WTC11 (cell line): ENCODE measurements around the gene FES. TPM values are rescaled to one million over a fixed set of nuclear protein-coding genes. Genes with fewer than 3 reads are reported as not detected.

ENCODE experiments used
- ATAC-seq: fragments of 200-7000 bp; cut with Tn5 transposase; 2 replicates; pipeline ENCODE4 v1.10.0; 2021; ENCODE audit warnings: mild to moderate bottlenecking, moderate library complexity
- CTCF ChIA-PET: fragments of 300-600 bp; sonication (Branson Sonifier 250); formaldehyde crosslinking; loops from one replicate; lab custom pipeline; 2021; ENCODE audit warnings: antibody characterized with exemption; lab: Charles Lee
- POLR2A ChIA-PET: fragments of 350-600 bp; sonication (Branson Sonifier 250); formaldehyde crosslinking; loops from one replicate; lab custom pipeline; 2021; ENCODE audit warnings: antibody characterized with exemption; lab: Charles Lee
- DNase-seq: peaks from one replicate; pipeline ENCODE4 v3.0.0; 2021; ENCODE audit warnings: low spot score
- H3K27ac Mint-ChIP-seq: 2 replicates; pipeline ENCODE4 v1.8.0; 2021; ENCODE audit warnings: mixed read lengths
- H3K27me3 Mint-ChIP-seq: 2 replicates; pipeline ENCODE4 v1.8.0; 2021; ENCODE audit warnings: low read depth, mild to moderate bottlenecking, moderate library complexity, mixed read lengths
- H3K36me3 Mint-ChIP-seq: 2 replicates; pipeline ENCODE4 v1.8.0; 2021; ENCODE audit warnings: mixed read lengths
- H3K4me1 Mint-ChIP-seq: 2 replicates; pipeline ENCODE4 v1.8.0; 2022; ENCODE audit warnings: mixed read lengths
- H3K4me3 Mint-ChIP-seq: 2 replicates; pipeline ENCODE4 v1.8.0; 2021; ENCODE audit warnings: mild to moderate bottlenecking, moderate library complexity, mixed read lengths
- H3K9me3 Mint-ChIP-seq: 2 replicates; pipeline ENCODE4 v1.8.0; 2021; ENCODE audit warnings: mixed read lengths
- ATF1 ChIP-seq: sonication (generic); formaldehyde crosslinking; IDR thresholded peaks from 2 replicates; pipeline ENCODE4 v1.8.1; 2023; ENCODE audit warnings: mild to moderate bottlenecking, moderate library complexity, missing genetic modification reagents
- ELF4 ChIP-seq: sonication (generic); formaldehyde crosslinking; IDR thresholded peaks from 2 replicates; pipeline ENCODE4 v1.8.1; 2022; ENCODE audit warnings: low read depth, mild to moderate bottlenecking, moderate library complexity, missing genetic modification reagents
- EMX1 ChIP-seq: fragments of 250-450 bp; sonication (Bioruptor Pico); IDR thresholded peaks from 2 replicates; pipeline ENCODE4 v1.8.0; 2021; ENCODE audit warnings: mild to moderate bottlenecking
- FOXJ3 ChIP-seq: sonication (generic); formaldehyde crosslinking; IDR thresholded peaks from 2 replicates; pipeline ENCODE4 v1.9.0; 2021; ENCODE audit warnings: missing genetic modification reagents, mild to moderate bottlenecking, borderline replicate concordance
- FOXK1 ChIP-seq: sonication (generic); formaldehyde crosslinking; IDR thresholded peaks from 2 replicates; pipeline ENCODE4 v1.8.0; 2022; ENCODE audit warnings: mild to moderate bottlenecking, moderate library complexity, missing genetic modification reagents
- GABPB1 ChIP-seq: sonication (generic); formaldehyde crosslinking; IDR thresholded peaks from 2 replicates; pipeline ENCODE4 v1.8.1; 2023; ENCODE audit warnings: mild to moderate bottlenecking, missing genetic modification reagents
- GRHL2 ChIP-seq: fragments of 250-450 bp; sonication (Bioruptor Pico); IDR thresholded peaks from 2 replicates; pipeline ENCODE4 v1.8.0; 2022; ENCODE audit warnings: mild to moderate bottlenecking, moderate library complexity; ENCODE audit not compliant: insufficient replicate concordance, severe bottlenecking
- GTF2I ChIP-seq: fragments of 250-450 bp; sonication (Bioruptor Pico); conservative IDR thresholded peaks from 2 replicates; pipeline ENCODE4 v1.4.0; 2021; ENCODE audit warnings: mild to moderate bottlenecking
- MYBL2 ChIP-seq: sonication (generic); formaldehyde crosslinking; IDR thresholded peaks from 2 replicates; pipeline ENCODE4 v1.8.1; 2023; ENCODE audit warnings: mild to moderate bottlenecking, moderate library complexity, missing genetic modification reagents
- ZNF219 ChIP-seq: sonication (generic); formaldehyde crosslinking; IDR thresholded peaks from 2 replicates; pipeline ENCODE4 v1.8.0; 2023; ENCODE audit warnings: missing genetic modification reagents, mild to moderate bottlenecking, borderline replicate concordance
- ZNF317 ChIP-seq: sonication (generic); formaldehyde crosslinking; IDR thresholded peaks from 2 replicates; pipeline ENCODE4 v1.8.1; 2023; ENCODE audit warnings: low read depth, mild to moderate bottlenecking, moderate library complexity, missing genetic modification reagents, borderline replicate concordance
- ZNF423 ChIP-seq: fragments of 250-450 bp; sonication (Bioruptor Pico); IDR thresholded peaks from 2 replicates; pipeline ENCODE4 v2.1.2; 2022; ENCODE audit warnings: mild to moderate bottlenecking, moderate library complexity
- total RNA-seq: library from RNA; stranded (reverse); gene quantifications from 3 replicates; pipeline ENCODE4 v1.2.3, GENCODE V29; 2021
- TF ChIP-seq, protein P1 (sequence below): sonication (generic); formaldehyde crosslinking; IDR thresholded peaks from 2 replicates; pipeline ENCODE4 v1.8.0; 2023; ENCODE audit warnings: missing genetic modification reagents, mild to moderate bottlenecking, borderline replicate concordance
- TF ChIP-seq, protein P2 (sequence below): fragments of 250-450 bp; sonication (Bioruptor Pico); IDR thresholded peaks from 2 replicates; pipeline ENCODE4 v1.9.0; 2021; ENCODE audit warnings: mild to moderate bottlenecking
- TF ChIP-seq, protein P3 (sequence below): sonication (generic); formaldehyde crosslinking; IDR thresholded peaks from 2 replicates; pipeline ENCODE4 v1.8.0; 2022; ENCODE audit warnings: mild to moderate bottlenecking, missing genetic modification reagents
- TF ChIP-seq, protein P4 (sequence below): sonication (generic); formaldehyde crosslinking; IDR thresholded peaks from 2 replicates; pipeline ENCODE4 v1.8.1; 2022; ENCODE audit warnings: mild to moderate bottlenecking, missing genetic modification reagents, moderate library complexity, borderline replicate concordance
- TF ChIP-seq, protein P5 (sequence below): fragments of 250-450 bp; sonication (Bioruptor Pico); IDR thresholded peaks from 2 replicates; pipeline ENCODE4 v1.8.0; 2021; ENCODE audit warnings: mild to moderate bottlenecking
- TF ChIP-seq, protein P6 (sequence below): sonication (generic); formaldehyde crosslinking; conservative IDR thresholded peaks from 2 replicates; pipeline ENCODE4 v1.8.1; 2022; ENCODE audit warnings: mild to moderate bottlenecking, missing genetic modification reagents
- TF ChIP-seq, protein P7 (sequence below): sonication (generic); formaldehyde crosslinking; IDR thresholded peaks from 2 replicates; pipeline ENCODE4 v1.8.0; 2022; ENCODE audit warnings: mild to moderate bottlenecking, missing genetic modification reagents
- TF ChIP-seq, protein P8 (sequence below): sonication (generic); formaldehyde crosslinking; IDR thresholded peaks from 2 replicates; pipeline ENCODE4 v1.8.0; 2023; ENCODE audit warnings: missing genetic modification reagents
- TF ChIP-seq, protein P9 (sequence below): sonication (generic); formaldehyde crosslinking; IDR thresholded peaks from 2 replicates; pipeline ENCODE4 v1.8.1; 2023; ENCODE audit warnings: mild to moderate bottlenecking, missing genetic modification reagents

The FES gene
- total RNA-seq, 1 experiment from 2014 or later = 10.0 TPM

DNA sequence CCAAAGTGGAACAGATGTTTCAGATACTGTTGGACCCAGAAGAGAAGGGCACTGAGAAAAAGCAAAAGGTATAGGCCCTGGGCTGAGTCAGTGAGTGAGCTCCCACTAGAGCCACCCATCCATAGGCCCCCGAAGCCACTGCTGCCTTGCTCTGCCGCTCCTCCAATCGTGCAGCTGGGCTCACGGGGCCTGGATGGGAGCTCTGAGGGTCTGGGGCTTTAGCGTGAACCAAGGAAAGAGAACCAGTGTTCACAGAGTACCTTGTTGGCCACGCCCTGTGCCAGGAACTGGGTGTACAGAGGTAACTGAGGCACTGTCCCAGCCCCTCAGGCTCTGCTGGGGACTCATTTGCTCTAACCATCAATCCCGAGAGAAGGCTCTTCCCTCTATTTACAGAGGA, 55.5 kb downstream of the FES start:
- Mint-ChIP-seq H3K36me3 (peaks cover 58% of the 10 kb centered on the region), H3K27ac (no peak overlapping the region), H3K27me3 (no peaks in the 10 kb centered on the region), H3K4me1 (peaks cover 10% of the 10 kb centered on the region), H3K9me3 (no peaks in the 10 kb centered on the region), H3K4me3 (no peak overlapping the region)
- TF ChIP-seq, protein P1, sequence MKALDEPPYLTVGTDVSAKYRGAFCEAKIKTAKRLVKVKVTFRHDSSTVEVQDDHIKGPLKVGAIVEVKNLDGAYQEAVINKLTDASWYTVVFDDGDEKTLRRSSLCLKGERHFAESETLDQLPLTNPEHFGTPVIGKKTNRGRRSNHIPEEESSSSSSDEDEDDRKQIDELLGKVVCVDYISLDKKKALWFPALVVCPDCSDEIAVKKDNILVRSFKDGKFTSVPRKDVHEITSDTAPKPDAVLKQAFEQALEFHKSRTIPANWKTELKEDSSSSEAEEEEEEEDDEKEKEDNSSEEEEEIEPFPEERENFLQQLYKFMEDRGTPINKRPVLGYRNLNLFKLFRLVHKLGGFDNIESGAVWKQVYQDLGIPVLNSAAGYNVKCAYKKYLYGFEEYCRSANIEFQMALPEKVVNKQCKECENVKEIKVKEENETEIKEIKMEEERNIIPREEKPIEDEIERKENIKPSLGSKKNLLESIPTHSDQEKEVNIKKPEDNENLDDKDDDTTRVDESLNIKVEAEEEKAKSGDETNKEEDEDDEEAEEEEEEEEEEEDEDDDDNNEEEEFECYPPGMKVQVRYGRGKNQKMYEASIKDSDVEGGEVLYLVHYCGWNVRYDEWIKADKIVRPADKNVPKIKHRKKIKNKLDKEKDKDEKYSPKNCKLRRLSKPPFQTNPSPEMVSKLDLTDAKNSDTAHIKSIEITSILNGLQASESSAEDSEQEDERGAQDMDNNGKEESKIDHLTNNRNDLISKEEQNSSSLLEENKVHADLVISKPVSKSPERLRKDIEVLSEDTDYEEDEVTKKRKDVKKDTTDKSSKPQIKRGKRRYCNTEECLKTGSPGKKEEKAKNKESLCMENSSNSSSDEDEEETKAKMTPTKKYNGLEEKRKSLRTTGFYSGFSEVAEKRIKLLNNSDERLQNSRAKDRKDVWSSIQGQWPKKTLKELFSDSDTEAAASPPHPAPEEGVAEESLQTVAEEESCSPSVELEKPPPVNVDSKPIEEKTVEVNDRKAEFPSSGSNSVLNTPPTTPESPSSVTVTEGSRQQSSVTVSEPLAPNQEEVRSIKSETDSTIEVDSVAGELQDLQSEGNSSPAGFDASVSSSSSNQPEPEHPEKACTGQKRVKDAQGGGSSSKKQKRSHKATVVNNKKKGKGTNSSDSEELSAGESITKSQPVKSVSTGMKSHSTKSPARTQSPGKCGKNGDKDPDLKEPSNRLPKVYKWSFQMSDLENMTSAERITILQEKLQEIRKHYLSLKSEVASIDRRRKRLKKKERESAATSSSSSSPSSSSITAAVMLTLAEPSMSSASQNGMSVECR (CRISPR knock-in tag) = no peak
- TF ChIP-seq GTF2I (no peak), MYBL2 (CRISPR knock-in tag) (no peak)
- TF ChIP-seq, protein P2, sequence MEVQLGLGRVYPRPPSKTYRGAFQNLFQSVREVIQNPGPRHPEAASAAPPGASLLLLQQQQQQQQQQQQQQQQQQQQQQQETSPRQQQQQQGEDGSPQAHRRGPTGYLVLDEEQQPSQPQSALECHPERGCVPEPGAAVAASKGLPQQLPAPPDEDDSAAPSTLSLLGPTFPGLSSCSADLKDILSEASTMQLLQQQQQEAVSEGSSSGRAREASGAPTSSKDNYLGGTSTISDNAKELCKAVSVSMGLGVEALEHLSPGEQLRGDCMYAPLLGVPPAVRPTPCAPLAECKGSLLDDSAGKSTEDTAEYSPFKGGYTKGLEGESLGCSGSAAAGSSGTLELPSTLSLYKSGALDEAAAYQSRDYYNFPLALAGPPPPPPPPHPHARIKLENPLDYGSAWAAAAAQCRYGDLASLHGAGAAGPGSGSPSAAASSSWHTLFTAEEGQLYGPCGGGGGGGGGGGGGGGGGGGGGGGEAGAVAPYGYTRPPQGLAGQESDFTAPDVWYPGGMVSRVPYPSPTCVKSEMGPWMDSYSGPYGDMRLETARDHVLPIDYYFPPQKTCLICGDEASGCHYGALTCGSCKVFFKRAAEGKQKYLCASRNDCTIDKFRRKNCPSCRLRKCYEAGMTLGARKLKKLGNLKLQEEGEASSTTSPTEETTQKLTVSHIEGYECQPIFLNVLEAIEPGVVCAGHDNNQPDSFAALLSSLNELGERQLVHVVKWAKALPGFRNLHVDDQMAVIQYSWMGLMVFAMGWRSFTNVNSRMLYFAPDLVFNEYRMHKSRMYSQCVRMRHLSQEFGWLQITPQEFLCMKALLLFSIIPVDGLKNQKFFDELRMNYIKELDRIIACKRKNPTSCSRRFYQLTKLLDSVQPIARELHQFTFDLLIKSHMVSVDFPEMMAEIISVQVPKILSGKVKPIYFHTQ = no peak
- TF ChIP-seq, protein P3, sequence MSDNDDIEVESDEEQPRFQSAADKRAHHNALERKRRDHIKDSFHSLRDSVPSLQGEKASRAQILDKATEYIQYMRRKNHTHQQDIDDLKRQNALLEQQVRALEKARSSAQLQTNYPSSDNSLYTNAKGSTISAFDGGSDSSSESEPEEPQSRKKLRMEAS = no peak
- TF ChIP-seq, protein P4, sequence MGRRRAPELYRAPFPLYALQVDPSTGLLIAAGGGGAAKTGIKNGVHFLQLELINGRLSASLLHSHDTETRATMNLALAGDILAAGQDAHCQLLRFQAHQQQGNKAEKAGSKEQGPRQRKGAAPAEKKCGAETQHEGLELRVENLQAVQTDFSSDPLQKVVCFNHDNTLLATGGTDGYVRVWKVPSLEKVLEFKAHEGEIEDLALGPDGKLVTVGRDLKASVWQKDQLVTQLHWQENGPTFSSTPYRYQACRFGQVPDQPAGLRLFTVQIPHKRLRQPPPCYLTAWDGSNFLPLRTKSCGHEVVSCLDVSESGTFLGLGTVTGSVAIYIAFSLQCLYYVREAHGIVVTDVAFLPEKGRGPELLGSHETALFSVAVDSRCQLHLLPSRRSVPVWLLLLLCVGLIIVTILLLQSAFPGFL (CRISPR knock-in tag) = no peak
- TF ChIP-seq, protein P5, sequence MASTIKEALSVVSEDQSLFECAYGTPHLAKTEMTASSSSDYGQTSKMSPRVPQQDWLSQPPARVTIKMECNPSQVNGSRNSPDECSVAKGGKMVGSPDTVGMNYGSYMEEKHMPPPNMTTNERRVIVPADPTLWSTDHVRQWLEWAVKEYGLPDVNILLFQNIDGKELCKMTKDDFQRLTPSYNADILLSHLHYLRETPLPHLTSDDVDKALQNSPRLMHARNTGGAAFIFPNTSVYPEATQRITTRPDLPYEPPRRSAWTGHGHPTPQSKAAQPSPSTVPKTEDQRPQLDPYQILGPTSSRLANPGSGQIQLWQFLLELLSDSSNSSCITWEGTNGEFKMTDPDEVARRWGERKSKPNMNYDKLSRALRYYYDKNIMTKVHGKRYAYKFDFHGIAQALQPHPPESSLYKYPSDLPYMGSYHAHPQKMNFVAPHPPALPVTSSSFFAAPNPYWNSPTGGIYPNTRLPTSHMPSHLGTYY (CRISPR knock-in tag) = no peak
- POLR2A ChIA-PET = no interaction called here
- DNase-seq = no peak
- ATAC-seq = no peak
- CTCF ChIA-PET = interaction anchor here (1.2 to 1.6 kb wide), 2 partner anchors 17 to 93 kb away, joined by 5 read pairs; no protein-coding TSS in a partner anchor

DNA sequence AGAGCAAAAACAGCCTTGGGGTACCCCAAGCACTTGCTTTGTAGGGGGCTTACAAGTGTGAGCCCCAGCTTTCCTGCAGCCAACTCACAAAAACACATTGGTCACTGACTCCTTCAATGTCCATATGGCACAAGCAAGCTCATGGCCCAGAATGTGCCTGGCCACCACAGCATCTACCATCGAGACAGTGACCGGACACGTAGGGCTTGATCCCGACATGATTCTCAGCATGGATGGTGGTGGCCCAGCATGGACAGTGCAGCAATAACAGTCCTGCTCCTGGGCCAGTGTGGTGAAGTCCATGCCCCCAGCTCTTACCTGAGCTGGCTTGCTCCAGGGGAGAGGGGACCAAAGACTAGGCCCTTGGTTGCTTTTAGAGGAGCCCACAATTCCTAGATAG, 56.7 kb downstream of the FES start:
- POLR2A ChIA-PET = no interaction called here
- ATAC-seq (no peak), DNase-seq (no peak)
- Mint-ChIP-seq H3K27me3 (no peaks in the 10 kb centered on the region), H3K36me3 (peaks cover 64% of the 10 kb centered on the region), H3K27ac (no peak overlapping the region), H3K9me3 (no peaks in the 10 kb centered on the region), H3K4me3 (no peak overlapping the region), H3K4me1 (peaks cover 6% of the 10 kb centered on the region)
- CTCF ChIA-PET = interaction anchor here (1.5 to 3.6 kb wide), 2 partner anchors 9 to 16 kb away, joined by 9 to 15 read pairs; partner anchors contain the start of gene HDDC3
- TF ChIP-seq, protein P6, sequence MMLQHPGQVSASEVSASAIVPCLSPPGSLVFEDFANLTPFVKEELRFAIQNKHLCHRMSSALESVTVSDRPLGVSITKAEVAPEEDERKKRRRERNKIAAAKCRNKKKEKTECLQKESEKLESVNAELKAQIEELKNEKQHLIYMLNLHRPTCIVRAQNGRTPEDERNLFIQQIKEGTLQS (CRISPR knock-in tag) = no peak
- TF ChIP-seq, protein P7, sequence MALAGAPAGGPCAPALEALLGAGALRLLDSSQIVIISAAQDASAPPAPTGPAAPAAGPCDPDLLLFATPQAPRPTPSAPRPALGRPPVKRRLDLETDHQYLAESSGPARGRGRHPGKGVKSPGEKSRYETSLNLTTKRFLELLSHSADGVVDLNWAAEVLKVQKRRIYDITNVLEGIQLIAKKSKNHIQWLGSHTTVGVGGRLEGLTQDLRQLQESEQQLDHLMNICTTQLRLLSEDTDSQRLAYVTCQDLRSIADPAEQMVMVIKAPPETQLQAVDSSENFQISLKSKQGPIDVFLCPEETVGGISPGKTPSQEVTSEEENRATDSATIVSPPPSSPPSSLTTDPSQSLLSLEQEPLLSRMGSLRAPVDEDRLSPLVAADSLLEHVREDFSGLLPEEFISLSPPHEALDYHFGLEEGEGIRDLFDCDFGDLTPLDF (CRISPR knock-in tag) = no peak
- TF ChIP-seq FOXK1 (CRISPR knock-in tag) (no peak), GRHL2 (CRISPR knock-in tag) (no peak), ZNF219 (CRISPR knock-in tag) (no peak), FOXJ3 (no peak), ELF4 (no peak), EMX1 (CRISPR knock-in tag) (no peak), ATF1 (CRISPR knock-in tag) (no peak), ZNF423 (CRISPR knock-in tag) (no peak), ZNF317 (no peak), GABPB1 (CRISPR knock-in tag) (no peak)
- TF ChIP-seq, protein P8, sequence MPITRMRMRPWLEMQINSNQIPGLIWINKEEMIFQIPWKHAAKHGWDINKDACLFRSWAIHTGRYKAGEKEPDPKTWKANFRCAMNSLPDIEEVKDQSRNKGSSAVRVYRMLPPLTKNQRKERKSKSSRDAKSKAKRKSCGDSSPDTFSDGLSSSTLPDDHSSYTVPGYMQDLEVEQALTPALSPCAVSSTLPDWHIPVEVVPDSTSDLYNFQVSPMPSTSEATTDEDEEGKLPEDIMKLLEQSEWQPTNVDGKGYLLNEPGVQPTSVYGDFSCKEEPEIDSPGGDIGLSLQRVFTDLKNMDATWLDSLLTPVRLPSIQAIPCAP (CRISPR knock-in tag) = no peak
- TF ChIP-seq, protein P9, sequence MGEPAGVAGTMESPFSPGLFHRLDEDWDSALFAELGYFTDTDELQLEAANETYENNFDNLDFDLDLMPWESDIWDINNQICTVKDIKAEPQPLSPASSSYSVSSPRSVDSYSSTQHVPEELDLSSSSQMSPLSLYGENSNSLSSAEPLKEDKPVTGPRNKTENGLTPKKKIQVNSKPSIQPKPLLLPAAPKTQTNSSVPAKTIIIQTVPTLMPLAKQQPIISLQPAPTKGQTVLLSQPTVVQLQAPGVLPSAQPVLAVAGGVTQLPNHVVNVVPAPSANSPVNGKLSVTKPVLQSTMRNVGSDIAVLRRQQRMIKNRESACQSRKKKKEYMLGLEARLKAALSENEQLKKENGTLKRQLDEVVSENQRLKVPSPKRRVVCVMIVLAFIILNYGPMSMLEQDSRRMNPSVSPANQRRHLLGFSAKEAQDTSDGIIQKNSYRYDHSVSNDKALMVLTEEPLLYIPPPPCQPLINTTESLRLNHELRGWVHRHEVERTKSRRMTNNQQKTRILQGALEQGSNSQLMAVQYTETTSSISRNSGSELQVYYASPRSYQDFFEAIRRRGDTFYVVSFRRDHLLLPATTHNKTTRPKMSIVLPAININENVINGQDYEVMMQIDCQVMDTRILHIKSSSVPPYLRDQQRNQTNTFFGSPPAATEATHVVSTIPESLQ (CRISPR knock-in tag) = no peak
